IPS DF 4.7 (cell line): Measurements from ENCODE around the gene LDLRAD3.
"Not testable (repeated sequence)": the region's sequence is repeated elsewhere in the genome, so short reads cannot be mapped to it uniquely, and the experiment has no call there.

ENCODE experiments used
- DNase-seq: peaks from one replicate; pipeline ENCODE4 v3.0.0-alpha.2; 2013; ENCODE audit warnings: low spot score; ENCODE audit errors: extremely low read depth

Gene LDLRAD3

GRCh38 chr11:36045945-36046344 is 102.1 kb downstream of the LDLRAD3 start:
- DNase-seq: not testable (repeated sequence)

DNA sequence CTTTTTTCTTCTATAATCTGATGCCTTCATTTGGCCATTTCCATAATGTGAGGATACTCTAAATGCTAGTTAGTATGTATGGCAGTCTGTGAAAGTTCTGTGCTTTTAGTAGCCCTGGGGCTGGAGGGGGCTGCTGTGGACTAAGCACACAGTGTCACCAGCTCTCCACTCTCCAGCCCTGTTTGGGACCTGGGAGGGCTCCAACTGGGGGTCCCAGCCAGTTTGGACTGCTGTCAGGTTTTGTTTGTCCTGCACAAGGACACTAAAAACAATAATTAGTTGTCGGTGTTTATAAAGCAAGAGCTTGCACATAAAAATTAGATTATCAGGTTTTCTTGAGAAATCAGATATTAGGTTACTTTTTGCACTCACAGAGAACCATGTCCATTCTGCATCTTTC is 103.1 kb downstream of the LDLRAD3 start:
- DNase-seq: no peak

GRCh38 chr11:36047344-36047743 is 103.5 kb downstream of the LDLRAD3 start:
- DNase-seq: no peak

DNA sequence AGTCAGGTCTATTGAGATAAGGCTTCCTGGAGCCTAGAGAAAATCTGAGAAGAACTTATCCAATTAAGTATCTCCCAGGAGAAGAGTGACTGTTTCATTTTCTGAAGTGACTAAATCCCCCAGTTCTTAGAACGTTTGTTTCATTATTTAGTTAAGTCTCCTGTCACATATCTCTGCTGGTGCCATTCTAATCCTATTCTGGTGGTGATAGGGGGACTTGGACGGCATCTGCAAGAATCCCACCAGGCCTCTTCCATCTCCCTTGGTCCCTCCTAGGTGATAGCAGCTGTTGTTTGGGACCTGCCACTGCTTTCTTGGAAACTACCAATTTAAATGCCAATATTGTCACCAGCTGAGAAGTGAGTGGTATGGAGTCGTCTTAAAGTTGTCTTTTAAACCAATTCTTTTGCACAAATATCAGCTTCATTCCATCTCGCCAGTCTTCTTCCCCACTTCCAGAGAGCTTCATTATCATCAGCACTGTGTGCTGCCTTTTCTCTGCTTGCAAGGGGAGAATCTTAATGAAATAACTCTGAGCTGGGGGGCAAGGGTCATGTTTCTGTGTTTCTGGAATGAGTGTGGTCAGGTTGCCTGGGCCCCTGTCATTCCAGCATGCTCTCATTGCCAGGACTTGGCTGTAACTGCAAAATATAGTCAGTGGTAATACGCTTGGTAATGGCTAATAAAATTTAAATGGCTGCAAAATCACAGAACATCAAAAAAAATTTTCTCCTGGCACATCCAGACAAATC is 104.8 kb downstream of the LDLRAD3 start:
- DNase-seq: no peak

- DNase-seq: no peak
Observed at GRCh38 chr11:36051235-36052144, 107.6 kb downstream of the LDLRAD3 start.

GRCh38 chr11:36053281-36053680 is 109.4 kb downstream of the LDLRAD3 start:
- no peak for DNase-seq

- DNase-seq: no peak
Observed at GRCh38 chr11:36053862-36054261, 110.0 kb downstream of the LDLRAD3 start.

DNA sequence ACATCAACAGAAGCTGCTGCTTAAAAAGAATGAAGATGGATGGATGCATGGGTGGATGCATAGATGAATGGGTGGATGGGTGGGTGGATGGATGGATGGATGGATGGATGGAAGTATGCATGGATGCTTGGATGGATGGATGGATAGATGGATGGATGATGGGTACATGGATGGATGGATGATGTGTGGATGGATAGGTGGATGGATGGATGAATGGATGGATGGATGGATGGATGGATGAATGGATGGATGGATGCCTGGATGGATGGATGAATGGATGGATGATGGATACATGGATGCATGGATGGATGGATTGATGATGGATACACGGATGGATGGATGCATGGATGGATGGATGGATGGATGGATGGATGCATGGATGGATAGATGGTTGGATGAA is 110.8 kb downstream of the LDLRAD3 start:
- no peak for DNase-seq

DNA sequence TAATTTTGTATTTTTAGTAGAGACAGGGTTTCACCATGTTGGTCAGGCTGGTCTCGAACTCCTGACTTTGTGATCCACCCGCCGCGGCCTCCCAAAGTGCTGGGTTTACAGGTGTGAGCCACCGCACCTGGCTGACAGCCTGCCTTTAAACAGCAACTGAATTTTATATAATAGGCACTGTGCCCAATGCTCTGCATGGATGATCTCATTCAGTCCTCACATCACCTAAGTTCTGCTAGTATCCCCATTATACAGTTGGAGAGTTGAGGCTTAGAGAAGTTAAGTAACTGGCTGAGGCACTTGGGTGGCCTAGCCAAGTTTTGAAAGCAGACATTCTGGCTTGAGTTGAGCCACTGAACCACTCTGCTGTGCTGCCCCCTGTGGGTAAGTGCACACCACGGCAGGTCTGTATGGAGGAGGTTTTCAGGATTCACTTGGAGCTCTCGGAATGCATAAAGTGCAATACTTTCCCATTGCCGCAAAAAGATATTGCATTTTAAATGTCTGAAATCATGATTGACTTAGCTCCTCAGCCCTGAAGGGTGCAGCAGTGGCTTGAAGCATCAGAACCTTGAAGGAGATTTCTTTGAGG is 112.4 kb downstream of the LDLRAD3 start:
- DNase-seq: no peak

DNA sequence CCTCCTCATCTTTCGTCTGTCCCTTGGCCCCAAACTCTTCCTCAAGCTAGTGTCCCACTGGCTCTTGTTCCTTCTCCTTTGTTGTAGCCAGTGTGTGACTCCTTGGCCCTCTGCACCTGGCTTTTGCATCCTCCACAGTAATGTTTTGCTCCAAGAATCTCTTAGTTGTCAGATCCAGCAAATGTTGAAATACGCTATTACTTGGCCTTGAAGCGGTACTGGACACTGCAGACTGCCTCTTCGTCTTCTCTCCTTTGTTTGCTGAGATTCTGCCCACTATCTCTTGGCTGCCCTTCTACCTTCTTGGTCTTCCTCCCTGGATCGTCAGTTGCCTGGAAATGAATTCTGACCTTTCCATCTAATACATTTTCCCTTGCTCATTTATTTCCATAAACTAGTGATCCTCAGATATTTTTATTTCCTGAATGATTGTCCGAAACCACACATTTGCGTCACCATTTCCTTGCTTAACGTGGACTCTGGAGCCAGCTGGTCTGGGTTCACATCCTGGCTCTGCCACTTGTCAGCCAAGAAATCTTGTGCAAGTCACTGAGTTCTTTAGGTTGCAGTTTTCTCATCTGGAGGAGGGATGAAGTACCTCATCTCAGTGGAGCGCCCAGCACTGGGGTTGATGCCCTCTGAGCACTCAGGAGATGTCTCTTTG is 113.6 kb downstream of the LDLRAD3 start:
- DNase-seq: no peak

DNA sequence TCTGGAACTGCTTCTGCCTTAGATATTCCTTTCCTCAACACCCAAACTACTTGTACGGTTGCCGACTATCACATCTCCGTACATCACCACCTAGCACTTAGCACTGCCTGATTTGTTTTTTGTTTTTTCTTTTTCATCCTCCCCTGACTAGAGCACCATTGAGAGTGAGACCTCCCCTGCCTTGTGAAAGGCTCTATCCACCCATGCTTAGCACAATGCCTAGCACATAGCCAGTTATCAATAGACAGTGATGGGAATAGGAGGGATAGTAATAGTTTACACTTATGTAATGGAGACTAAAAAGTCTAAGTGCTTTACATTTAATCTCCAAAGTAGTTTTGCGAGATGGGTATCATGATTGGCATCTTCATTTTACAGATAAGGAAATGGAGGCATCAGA is 115.8 kb downstream of the LDLRAD3 start:
- DNase-seq: no peak

- no peak for DNase-seq
Observed at GRCh38 chr11:36060926-36061325, 117.1 kb downstream of the LDLRAD3 start.

DNA sequence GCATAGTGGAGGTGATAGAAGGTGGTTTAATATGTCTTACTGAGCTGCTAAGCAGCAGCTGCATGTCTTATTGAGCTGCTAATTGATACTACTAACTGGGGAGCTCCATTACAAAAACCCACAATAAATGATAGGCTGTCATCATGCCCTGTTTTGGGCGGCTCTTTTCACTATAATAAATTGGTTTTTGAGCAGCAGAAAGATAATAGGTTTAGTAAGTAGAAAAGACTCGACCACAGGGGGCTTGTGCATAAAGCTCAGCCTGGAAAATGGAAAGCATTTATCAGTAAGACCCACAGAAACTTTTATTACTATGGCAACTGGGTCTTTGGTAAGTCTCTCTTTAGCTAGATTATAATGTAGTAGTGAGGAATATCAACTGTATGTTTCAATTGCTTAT is 117.6 kb downstream of the LDLRAD3 start:
- no peak for DNase-seq

DNA sequence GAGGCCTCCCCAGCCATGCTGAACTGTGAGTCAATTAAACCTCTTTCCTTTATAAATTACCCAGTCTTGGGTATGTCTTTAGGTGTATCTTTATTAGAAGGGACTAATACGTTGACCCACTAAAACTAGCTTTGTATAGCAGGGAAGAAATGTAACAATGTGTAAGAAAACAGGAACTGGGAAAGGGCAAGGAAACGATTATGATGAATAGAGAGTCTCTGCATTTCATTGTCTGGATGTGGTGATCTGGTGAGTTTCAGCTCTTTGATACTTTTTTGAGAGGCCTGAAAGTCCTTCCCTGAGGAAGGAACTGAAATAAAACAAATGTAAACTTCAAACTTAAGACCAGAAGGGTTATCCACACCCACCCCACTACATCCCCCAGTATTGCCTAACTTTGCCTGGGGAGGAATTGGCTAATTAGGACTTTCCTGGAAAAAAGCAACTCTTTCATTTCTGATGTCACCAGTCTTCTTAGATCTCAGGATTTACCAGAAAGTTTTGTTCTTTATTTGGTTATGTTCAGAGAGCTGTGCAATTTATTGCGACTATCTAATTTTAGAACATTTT is 119.0 kb downstream of the LDLRAD3 start:
- no peak for DNase-seq

DNA sequence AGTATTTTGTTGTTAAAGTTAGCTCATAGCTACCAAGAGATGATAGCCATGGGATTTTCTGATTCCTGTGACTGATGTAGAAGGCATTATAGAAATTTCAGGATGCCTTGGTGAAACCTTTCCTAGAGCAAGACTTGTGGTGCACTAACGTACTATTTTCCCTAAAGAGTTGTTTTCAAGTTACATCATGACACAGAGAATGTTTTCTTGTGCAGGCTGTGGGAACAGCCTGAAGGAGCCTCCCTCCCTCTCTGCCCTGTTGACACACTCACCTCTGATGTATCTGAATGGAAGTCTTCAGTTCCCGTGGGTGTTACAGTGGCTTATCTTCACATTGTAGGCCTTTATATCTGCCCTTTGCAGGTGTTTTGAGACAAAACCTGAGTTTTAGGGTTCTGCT is 121.6 kb downstream of the LDLRAD3 start:
- no peak for DNase-seq

GRCh38 chr11:36066891-36067290 is 123.0 kb downstream of the LDLRAD3 start:
- no peak for DNase-seq

- DNase-seq: no peak
Observed at GRCh38 chr11:36069576-36070212, 125.8 kb downstream of the LDLRAD3 start.

GRCh38 chr11:36070213-36070953 is 126.5 kb downstream of the LDLRAD3 start:
- DNase-seq: no peak

- no peak for DNase-seq
Observed at GRCh38 chr11:36070954-36071330, 127.1 kb downstream of the LDLRAD3 start.

GRCh38 chr11:36071917-36072500 is 128.1 kb downstream of the LDLRAD3 start:
- no peak for DNase-seq
